Measurements from ENCODE around the gene AGAP2. TPM values are rescaled to one million over a fixed set of nuclear protein-coding genes. Genes with fewer than 3 reads are reported as not detected.
A peak's percentile ranks its signal among the peaks of the same experiment; 100 is the strongest.

Gene AGAP2
- total RNA-seq, 2 experiments from 2014 or later, result 22.6 to 23.8 TPM

GRCh38 chr12:57737467-57738460 lies 778 bp downstream of the AGAP2 start:
- Mint-ChIP-seq H3K27ac (no peak overlapping the region), H3K9me3 (no peaks in the 10 kb centered on the region), H3K4me3 (no peak overlapping the region), H3K36me3 (peaks cover 5% of the 10 kb centered on the region), H3K4me1 (peaks cover 34% of the 10 kb centered on the region), H3K27me3 (no peaks in the 10 kb centered on the region)
- no peak for DNase-seq

- no peaks in the 10 kb centered on the region for H3K27me3 Mint-ChIP-seq
- H3K4me1 Mint-ChIP-seq, result peaks cover 29% of the 10 kb centered on the region
- no peak overlapping the region for H3K27ac Mint-ChIP-seq
- H3K9me3 Mint-ChIP-seq, result no peaks in the 10 kb centered on the region
- no peak for DNase-seq
- peaks cover 7% of the 10 kb centered on the region for H3K36me3 Mint-ChIP-seq
- no peak overlapping the region for H3K4me3 Mint-ChIP-seq
Measured at GRCh38 chr12:57736741-57737466, 1.6 kb downstream of the AGAP2 start.

- Mint-ChIP-seq H3K36me3 (peaks cover 7% of the 10 kb centered on the region), H3K4me1 (peaks cover 27% of the 10 kb centered on the region), H3K27ac (no peak overlapping the region), H3K9me3 (no peaks in the 10 kb centered on the region), H3K27me3 (no peaks in the 10 kb centered on the region), H3K4me3 (no peak overlapping the region)
- DNase-seq, result no peak
Measured at GRCh38 chr12:57735952-57736740, 2.4 kb downstream of the AGAP2 start.

GRCh38 chr12:57735198-57735855 lies 3.2 kb downstream of the AGAP2 start:
- Mint-ChIP-seq H3K9me3 (no peaks in the 10 kb centered on the region), H3K27ac (no peak overlapping the region)

GRCh38 chr12:57734591-57734990 lies 4.0 kb downstream of the AGAP2 start:
- Mint-ChIP-seq H3K27ac (peak overlapping the region; percentile 31), H3K4me3 (no peak overlapping the region), H3K4me1 (peaks cover 14% of the 10 kb centered on the region), H3K27me3 (no peaks in the 10 kb centered on the region), H3K36me3 (peaks cover 7% of the 10 kb centered on the region), H3K9me3 (no peaks in the 10 kb centered on the region)
- no peak for DNase-seq

More at GRCh38 chr12:57735198-57735855, 3.2 kb downstream of the AGAP2 start:
- peaks cover 7% of the 10 kb centered on the region for H3K36me3 Mint-ChIP-seq
- no peak for DNase-seq
- H3K4me1 Mint-ChIP-seq, result peaks cover 20% of the 10 kb centered on the region
- H3K27me3 Mint-ChIP-seq, result no peaks in the 10 kb centered on the region
- H3K4me3 Mint-ChIP-seq, result no peak overlapping the region

- Mint-ChIP-seq H3K4me3 (no peak overlapping the region), H3K4me1 (peaks cover 7% of the 10 kb centered on the region), H3K27me3 (no peaks in the 10 kb centered on the region), H3K27ac (no peak overlapping the region), H3K36me3 (peaks cover 7% of the 10 kb centered on the region), H3K9me3 (no peaks in the 10 kb centered on the region)
- DNase-seq, result no peak
Measured at GRCh38 chr12:57733928-57734327, 4.6 kb downstream of the AGAP2 start.

- peak overlapping the region; percentile 11 for H3K27ac Mint-ChIP-seq
- DNase-seq, result no peak
- peaks cover 6% of the 10 kb centered on the region for H3K4me1 Mint-ChIP-seq
- peaks cover 10% of the 10 kb centered on the region for H3K36me3 Mint-ChIP-seq
- no peaks in the 10 kb centered on the region for H3K9me3 Mint-ChIP-seq
- H3K27me3 Mint-ChIP-seq, result no peaks in the 10 kb centered on the region
- no peak overlapping the region for H3K4me3 Mint-ChIP-seq
Measured at GRCh38 chr12:57732726-57733593, 5.6 kb downstream of the AGAP2 start.

GRCh38 chr12:57732270-57732669 lies 6.3 kb downstream of the AGAP2 start:
- peaks cover 13% of the 10 kb centered on the region for H3K36me3 Mint-ChIP-seq
- DNase-seq, result no peak
- H3K4me1 Mint-ChIP-seq, result peaks cover 6% of the 10 kb centered on the region
- no peak overlapping the region for H3K4me3 Mint-ChIP-seq
- H3K9me3 Mint-ChIP-seq, result no peaks in the 10 kb centered on the region
- H3K27me3 Mint-ChIP-seq, result no peaks in the 10 kb centered on the region
- no peak overlapping the region for H3K27ac Mint-ChIP-seq

- H3K4me3 Mint-ChIP-seq, result no peak overlapping the region
- H3K27me3 Mint-ChIP-seq, result no peaks in the 10 kb centered on the region
- H3K27ac Mint-ChIP-seq, result no peak overlapping the region
- H3K4me1 Mint-ChIP-seq, result peaks cover 3% of the 10 kb centered on the region
- peaks cover 10% of the 10 kb centered on the region for H3K36me3 Mint-ChIP-seq
- no peaks in the 10 kb centered on the region for H3K9me3 Mint-ChIP-seq
- no peak for DNase-seq
Measured at GRCh38 chr12:57731411-57732080, 7.0 kb downstream of the AGAP2 start.

GRCh38 chr12:57730336-57731067 lies 8.0 kb downstream of the AGAP2 start:
- H3K4me3 Mint-ChIP-seq, result no peak overlapping the region
- H3K9me3 Mint-ChIP-seq, result no peaks in the 10 kb centered on the region
- peaks cover 2% of the 10 kb centered on the region for H3K4me1 Mint-ChIP-seq
- no peak for DNase-seq
- H3K27ac Mint-ChIP-seq, result no peak overlapping the region
- H3K36me3 Mint-ChIP-seq, result peaks cover 12% of the 10 kb centered on the region
- H3K27me3 Mint-ChIP-seq, result no peaks in the 10 kb centered on the region

GRCh38 chr12:57729321-57729844 lies 9.2 kb downstream of the AGAP2 start:
- Mint-ChIP-seq H3K27ac (no peak overlapping the region), H3K36me3 (peaks cover 12% of the 10 kb centered on the region)
- DNase-seq, result no peak

GRCh38 chr12:57727758-57728395 lies 10.7 kb downstream of the AGAP2 start:
- Mint-ChIP-seq H3K4me3 (no peak overlapping the region), H3K4me1 (peaks cover 2% of the 10 kb centered on the region), H3K27me3 (no peaks in the 10 kb centered on the region), H3K36me3 (peaks cover 12% of the 10 kb centered on the region), H3K27ac (no peak overlapping the region), H3K9me3 (no peaks in the 10 kb centered on the region)
- DNase-seq, result no peak

More at GRCh38 chr12:57729321-57729844, 9.2 kb downstream of the AGAP2 start:
- Mint-ChIP-seq H3K27me3 (no peaks in the 10 kb centered on the region), H3K4me1 (peaks cover 2% of the 10 kb centered on the region), H3K4me3 (no peak overlapping the region), H3K9me3 (no peaks in the 10 kb centered on the region)

Measured in activated naive CD8-positive, alpha-beta T cell treated with anti-CD3 and anti-CD28 coated beads for 36 hours (primary cell).